Measurements from ENCODE around the gene ZNF821.
"Not testable (repeated sequence)": the region's sequence is repeated elsewhere in the genome, so short reads cannot be mapped to it uniquely, and the experiment has no call there.

ZNF821 gene

DNA sequence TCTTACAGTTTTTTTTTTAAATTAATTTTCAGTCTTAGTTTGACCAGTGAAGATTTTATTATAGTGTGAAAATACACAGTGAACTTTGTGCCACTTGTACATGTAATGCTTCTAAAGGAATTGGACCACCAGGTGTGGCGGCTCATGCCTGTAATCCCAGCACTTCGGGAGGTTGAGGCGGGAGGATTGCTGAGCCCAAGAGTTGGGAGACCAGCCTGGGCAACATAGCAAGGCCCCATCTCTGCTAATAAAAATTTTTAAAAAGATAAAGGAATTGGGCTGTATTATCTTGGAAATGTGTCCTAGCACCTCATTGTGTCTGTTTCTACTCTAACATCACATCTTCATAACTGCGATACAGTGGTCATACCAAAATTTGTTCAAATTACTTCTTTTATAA lies 15.2 kb upstream of the ZNF821 start:
- no peak for DNase-seq

DNA sequence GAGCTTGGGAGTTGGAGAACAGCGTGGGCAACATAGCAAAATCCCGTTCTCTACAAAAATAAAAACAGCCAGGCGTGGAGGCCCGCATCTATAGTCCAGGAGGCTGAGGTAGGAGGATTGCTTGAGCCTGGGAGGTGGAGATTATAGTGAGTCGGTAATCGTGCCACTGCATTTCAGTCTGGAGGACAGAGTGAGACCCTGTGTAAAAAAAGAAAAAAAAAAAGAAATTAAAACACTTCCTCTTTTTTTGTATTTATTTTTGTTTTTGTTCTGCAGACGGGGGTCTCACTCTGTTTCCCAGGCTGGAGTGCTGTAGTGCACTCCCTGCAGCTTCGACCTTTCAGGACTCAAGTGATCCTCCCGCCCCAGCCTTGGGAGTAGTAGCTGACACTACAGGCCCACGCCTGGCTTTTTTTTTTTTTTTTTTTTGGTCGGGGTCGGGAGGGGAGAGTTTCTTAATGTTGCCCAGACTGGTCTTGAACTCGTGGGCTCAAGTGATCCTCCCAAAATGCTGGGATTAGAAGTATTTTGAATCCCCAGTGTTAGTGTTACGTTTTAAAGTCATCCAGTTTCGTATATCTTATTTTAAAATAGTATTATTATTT lies 12.9 kb upstream of the ZNF821 start:
- no peak for DNase-seq

DNA sequence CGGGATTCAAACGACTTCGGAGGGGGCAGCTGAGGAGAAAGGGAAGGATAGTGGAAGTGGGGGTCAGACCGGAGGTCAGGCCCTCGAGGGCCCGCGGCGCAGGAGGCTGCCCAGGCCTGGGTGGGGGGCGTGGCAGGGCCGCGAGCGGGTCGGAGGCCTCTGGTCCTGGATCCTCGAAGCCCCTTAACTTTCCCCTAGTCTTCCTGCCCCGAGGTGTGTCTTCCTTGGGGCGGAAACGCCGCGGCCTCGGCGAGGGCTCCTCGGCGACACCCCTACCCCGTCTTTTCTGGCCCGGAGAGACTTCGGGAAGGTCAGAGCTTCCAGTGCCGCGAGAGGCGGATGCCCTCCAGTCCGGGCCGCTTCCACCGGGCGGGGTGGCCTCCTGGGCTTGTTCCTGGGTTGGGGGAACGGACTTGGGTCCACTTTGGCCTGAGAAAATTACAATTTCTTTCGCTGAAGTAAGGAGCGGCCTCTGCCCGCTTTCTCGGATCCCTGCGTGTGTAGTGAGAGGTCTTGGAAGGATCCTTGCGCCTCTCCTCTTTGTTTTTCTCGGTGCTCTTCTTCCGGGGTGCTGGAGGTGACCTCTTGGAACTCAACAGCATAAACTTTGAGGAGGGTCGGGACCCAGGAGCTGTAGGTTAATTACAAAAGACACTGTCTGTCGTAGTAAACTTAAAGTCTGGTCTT lies 11.8 kb upstream of the ZNF821 start:
- peak in 4 of 6 experiments; percentile 23 to 58 (median 44) for DNase-seq

DNA sequence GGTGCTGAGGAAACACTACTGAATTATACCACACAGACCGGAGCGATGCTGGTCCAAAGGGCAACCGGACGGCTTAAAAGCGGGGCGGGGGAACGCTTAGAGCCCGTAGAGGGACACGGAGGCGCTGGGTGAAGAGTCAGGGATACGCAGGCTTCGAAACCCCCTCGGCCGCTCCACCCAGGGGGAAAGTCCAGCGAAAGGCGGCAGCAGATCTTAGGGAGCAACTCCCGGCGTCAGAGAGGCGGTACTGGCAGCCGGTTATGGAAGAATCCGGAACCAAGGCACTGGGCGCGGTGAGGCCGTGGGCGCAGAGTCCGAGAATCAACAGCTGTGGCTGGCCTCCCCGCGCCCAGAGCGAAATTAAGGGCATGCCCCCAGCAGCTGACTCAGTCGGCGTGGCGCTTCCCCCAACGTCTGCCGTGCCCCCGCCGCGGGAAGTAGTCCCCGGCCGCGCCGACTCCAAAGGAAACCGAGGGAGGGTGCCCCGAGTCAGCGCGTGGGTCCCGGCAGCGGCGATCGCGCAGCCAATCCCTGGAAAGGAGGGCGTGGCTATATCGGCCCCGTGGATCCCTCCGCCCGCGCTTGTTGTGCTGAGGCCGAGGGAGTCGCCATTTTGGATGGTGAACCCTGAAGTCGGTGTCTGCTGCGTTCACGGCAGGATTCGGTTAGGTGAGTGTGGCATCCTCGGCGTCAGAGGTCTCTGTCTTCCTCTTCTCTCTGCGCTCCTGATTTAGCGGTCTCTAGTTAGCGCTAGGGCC lies 11.1 kb upstream of the ZNF821 start, which contains the start of gene IST1:
TSS of gene IST1 (plus strand) at position 611 of the 758 bp plus-strand sequence. CDS start 20,110 bp downstream, outside the sequence.
- DNase-seq: peak; percentile 96 to 97 (median 96)

DNA sequence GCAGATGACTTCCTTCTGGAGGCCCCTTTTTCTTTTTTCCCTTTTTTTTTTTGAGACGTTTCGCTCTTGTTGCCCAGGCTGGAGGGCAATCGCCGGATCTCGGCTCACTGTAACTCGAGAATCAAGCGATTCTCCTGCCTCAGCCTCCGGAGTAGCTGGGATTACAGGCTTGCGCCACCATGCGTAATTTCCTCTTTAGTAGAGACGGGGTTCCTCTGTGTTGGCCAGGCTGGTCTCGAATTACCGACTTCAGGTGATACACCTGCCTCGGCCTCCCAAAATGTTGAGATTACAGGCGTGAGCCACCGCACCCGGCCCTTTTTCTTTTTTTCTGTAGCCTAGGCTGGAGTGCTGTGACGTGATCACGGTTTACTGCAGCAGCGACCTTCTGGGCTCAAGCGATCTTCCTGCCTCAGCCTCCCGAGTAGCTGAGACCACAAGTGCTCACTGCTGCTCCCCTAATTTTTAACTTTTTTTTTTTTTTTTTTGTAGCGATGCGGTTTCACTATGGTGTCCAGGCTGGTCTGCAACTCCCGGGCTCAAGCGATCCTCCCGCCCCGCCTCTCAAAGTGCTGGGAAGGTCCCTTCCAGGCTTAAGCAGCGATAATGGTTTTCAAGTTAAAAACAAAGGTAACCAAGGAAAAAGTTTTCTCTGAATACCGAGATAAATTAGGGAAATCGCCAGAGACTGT lies 10.4 kb upstream of the ZNF821 start:
- DNase-seq: peak; percentile 12 to 54 (median 28)

DNA sequence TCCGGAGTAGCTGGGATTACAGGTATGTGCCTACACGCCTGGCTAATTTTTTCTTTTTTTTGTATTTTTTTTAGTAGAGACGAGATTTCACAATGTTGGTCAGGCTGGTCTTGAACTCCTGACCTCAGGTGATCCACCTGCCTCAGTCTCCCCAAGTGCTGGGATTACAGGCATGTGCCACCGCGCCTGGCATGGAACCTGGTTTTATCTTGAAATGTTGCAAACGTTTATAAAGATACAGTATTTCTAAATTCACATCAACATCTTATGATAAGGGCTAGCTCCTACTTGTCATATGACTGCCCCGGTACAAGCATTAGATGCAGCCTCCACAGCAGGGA lies 9.9 kb upstream of the ZNF821 start:
- DNase-seq: no peak

DNA sequence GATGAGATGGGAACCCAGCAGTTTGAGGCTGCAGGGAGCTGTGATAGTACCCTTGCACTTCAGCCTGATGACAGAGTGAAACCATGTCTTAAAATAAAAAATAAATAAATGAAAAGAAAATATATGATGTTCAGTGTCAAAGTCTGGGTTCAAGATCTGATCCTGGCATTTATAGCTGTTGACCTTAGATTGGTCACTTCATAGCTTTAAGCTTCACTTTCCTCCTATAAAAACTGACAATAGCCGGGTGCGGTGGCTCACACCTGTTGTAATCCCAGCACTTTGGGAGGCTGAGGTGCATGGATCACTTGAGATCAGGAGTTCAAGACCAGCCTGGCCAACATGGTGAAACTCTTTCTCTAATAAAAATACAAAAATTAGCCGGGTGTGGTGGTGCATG lies 5.2 kb upstream of the ZNF821 start:
- DNase-seq: no peak

DNA sequence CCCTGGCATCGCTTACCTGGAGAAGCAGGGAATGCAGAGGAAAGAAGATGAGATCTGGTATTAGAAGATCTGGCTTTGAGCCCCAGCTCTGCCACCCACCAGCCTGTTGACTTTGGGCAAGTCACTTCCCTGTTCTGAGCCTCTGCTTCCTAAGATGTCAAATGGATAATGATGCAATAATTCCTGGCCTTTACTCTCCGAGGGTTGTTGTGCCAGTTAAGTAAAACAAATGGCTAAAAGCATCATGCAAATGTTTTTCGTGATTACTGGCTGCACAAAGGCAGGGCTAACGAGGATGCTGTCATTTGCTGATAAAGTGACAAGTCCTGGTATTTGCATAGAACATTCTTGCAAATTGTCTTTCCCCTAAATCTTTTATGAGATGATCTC lies 1.3 kb upstream of the ZNF821 start:
- DNase-seq: no peak

DNA sequence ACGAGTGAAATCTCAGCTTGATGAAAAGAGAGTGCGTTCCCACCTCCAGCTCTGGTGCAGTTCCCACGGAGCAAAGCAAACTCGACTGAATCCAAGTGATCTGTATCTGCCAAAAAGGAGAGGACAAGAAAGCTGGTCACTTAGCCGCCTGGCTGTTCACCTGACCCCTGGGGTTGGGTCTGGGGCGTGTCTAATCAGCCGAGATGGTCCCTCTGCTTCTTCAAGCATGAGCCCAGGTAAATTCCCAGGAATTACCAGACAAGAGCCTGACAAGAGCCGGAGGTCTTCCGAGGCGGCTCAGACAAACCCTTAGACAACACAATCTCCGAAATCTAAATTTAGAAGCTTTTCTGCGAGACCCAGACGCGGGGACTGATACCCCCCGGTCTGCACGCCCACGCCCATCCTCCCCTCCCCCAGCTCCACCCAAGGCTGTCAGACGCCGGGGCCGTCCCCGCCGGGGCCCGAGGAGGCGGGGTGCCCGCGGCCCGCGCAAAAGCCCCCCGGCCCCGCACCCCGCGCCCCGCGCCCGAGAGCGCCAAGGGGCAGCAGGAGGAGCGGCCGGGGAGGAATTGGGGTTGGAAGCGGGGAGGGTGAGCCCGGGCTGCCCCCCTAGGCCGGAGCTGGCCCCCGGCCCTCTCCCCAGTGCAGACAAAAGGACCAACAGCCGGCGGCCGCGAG lies 674 bp downstream of the ZNF821 start:
- peak; percentile 31 to 63 (median 54) for DNase-seq

DNA sequence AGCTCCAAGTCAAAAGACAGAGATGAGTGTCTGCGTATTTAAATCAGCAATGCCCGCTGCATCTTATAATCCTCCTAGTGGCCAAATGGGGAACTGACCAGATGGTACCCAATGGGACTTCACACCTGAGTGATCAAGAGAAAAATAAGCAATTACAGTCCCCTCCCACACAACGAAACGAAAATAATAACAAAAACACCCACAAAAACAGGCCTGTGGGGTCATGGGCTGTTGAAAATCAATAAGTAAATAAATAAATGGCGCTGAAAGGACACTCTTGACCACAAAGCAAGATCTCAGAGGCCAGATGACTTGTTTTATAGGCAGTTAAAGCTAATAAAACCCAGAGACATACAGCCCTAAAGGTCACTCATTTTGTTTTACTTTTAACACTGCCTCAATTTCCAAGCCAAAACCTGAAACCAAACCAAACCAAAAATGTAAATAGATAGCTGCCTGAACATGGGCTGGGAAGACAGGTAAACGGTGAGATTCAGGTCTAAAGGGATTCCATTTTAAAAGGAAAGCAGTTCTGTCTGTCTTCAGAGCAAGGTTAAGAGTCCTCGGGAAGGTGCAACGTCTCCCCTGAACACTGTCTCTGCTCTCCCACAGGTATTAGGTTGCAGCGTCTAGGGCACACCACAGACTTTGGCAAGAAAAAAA lies 1.3 kb downstream of the ZNF821 start:
- peak; percentile 19 to 86 (median 71) for DNase-seq

DNA sequence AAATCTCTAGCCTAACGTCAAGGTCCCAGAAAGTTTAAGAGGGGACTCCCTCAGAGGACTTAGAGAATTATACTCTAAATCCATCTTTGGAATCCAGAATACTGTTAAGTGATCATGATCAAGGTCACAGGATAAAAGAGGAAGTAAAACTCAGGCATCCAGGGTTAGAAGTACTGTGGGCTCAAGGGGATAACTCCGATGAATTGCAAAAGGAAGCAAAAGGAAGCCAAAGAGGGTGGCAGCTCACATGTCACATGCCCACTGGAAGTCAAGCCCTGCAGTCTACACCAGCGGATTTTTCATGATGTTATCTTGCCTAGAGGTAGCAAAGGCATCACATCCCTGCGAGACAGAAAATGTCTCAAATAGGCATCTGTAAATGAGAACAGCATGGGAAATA lies 3.8 kb downstream of the ZNF821 start:
- DNase-seq: no peak

DNA sequence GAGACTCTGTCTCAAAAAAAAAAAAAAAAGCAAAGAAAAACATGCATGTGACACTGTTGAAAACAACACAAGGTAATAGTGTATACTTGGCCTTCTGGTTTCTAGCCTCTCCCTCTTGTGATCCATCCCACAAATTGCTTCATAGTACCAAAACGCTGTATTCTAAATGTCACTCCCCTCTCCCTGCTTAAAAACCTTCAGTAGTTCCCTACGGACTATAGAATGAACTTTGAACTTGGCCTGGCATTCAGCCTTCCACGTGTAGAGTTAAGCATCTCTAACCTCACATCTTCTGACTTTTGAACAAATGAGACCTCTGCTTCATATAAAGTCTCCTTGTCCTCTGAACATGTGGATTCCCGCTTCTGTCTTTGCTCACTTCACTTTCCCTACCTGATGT lies 5.1 kb downstream of the ZNF821 start:
- no peak for DNase-seq

DNA sequence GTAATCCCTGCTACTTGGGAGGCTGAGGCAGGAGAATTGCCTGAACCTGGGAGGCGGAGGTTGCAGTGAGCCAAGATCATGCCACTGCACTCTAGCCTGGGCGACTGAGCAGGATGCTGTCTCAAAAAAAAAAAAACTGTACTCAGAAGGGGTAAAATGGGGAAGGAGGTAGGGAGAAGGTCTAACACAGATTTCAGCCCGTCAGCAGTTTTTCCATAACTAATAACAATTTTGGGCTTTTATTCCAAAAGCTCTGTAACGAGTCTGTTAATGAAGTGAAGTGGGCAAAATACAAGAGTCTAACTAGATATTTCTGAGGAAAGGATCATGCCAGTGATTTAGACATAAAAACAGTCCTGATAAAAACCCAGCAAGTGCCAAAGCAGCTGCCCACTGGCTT lies 10.8 kb downstream of the ZNF821 start:
- no peak for DNase-seq

DNA sequence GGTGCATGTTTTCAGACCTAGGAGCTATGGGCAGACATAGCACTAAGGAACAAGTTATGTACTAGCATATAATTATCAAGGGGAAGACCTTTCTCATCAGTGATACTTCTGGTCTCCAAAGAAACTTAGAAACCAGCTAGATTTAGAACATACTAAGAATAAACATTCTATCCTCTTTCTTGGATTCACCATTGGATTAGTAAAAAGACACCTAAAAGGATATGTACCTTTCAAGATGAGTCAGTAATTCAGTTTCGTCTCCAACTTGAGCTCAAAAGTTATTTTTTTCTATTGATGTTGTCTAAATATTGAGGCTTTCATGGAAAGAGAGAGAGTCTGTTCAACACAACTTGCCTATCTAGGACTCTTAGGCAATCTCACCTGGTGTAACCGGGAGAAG lies 13.2 kb downstream of the ZNF821 start:
- no peak for DNase-seq

DNA sequence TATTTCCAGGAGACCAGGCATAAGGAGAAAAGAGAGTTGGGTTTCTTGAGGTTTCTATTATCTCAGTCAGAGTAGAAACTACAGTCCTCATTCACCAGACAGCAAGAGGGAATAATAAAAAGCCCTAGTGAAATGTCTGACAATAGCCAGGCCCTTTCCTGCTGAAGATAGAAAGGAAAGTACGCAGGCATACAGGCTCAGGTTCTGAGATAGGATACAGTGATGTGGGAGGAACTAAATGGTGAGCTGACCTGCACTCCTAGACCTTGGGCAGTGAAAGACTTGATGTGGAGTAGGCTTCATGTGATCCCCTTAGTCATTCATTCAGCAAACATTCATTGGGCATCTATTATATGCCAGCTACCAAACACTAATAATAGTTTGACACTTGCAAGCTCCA lies 14.9 kb downstream of the ZNF821 start:
- no peak for DNase-seq

DNA sequence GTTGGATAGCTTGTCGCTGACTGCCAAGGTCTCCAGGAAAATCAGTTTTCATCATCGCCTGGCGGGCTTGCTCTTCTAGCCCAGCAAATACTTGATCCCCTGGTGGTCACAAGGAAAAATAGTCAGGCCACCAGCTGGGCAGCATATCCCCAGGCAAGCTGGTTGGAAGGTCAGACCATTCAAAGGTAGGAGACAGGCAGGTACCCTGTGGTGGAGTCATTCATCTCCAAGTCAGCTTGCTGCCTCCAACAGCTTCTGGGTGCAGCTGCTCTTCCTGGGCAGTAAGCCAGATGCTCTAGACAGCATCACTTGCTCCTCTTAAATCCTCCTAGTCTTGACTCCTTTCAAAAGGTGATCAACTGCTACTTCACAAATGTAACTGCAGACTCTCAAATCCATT lies 16.0 kb downstream of the ZNF821 start:
- no peak for DNase-seq

DNA sequence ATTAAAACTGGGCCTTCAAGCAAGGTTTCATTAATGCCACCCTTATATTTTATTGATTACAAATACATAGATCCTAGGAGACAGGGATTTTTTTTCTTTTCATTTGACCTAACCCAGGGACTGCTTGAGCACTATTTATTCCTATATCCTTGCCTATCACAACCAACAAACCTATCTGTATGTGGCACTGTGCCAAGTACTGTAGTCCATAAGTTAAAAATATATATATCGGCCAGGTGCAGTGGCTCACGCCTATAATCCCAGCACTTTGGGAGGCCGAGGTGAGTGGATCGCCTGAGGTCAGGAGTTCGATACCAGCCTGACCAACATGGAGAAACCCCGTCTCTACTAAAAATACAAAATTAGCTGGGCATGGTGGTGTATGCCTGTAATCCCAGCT lies 16.8 kb downstream of the ZNF821 start:
- not testable (repeated sequence) for DNase-seq

DNA sequence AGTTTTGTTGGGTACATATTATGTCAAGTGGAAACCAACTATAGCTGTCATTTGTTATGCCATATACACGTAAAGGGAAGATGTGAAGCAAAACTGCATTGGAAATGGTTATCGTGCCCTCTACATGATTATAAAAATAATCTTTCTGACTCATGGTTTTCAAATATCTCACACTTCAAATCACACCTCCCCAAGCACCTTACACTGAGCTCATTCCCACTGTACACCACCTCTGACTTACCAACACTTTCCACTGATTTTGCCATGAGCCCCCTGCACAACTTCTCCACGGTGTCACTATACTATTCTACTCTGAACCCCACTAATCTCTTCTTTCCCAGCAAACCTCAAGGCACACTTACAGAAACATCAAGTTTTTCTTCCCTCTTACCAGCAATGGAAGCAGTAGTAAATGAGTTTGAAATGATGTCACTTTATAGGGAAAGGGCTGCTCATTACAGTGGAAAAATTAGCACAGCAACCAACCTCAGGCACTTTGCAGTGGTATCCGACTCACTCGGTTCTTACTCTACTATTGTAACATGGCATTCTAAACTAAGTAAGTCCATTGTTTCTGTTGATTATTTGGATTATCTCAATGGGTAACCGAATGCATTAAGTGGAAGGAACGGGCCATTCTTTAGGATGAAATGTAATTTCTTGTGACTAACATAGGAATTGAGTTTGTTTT lies 18.7 kb downstream of the ZNF821 start:
- no peak for DNase-seq

DNA sequence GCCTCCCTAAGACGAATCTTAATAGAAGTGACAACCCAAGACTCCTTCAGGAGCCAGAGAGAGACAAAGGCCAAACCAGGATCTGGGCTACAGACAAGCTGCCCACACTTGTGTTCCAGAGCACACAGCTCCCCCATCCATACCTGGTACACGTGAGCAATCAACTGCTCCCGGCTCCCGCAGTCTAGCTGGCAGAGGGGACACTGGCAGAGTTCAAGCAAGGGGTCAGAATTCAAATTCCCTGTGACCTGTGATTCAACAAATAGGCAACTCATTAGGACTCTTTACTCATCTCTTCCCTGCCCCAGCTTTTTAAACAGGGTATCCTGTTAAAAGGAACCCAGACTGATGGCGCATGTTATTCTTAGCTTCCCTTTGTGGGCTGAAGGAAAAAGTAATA lies 20.0 kb downstream of the ZNF821 start:
- DNase-seq: no peak

DNA sequence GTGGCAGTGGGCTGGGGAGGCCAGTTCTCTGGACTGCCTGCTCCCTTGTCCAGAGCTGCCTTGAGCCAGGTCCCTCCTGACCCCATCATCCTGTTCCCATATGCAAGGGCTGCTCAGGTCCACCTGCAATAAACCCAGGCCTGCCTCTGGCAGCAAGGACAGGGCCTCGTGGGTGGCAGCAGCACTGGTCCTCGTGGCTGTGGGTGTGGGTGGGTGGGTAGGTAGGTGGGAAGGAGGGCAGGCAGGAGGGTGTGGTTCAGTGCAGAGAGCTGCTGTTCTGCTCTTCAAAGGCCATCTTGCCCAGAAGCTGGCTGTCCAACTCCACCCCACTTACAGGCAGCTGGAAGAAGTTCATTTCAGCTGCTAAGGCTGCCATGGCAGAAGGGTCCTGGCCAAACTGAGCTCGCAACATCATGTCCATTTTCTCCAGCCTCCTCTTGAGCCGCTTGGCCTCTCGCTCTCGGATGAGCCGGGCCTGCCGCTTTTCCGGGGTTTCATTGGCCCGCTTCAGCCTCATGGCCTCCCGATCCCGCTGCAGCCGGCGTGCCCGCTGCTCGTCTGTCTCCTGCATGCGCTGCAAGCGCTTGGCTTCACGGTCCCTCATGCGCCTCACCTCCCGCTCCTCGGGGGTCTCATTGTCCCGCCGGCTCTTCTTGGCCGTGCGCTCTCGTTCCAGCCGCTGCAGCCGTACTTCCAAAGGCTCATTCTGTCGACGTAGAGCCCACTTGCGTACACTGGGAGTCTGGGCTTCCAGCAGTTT lies 24.0 kb downstream of the ZNF821 start:
- DNase-seq: no peak

All from stimulated activated naive CD4-positive, alpha-beta T cell (primary cell).